ENCODE results near the gene TIE1.

GRCh38 chr1:43309405-43310025 lies 8.7 kb downstream of the TIE1 start:
- no peak for TF ChIP-seq EZH2 (IDR thresholded peaks at IDR 0.05)
- no peak for TF ChIP-seq POLR2AphosphoS5 (IDR thresholded peaks at IDR 0.05; ENCODE audit: borderline replicate concordance, low read depth, low read length)
- no peak for TF ChIP-seq FOXP2 (optimal IDR thresholded peaks at IDR 0.05; ENCODE audit: control extremely low read depth, extremely low read length, insufficient read depth)
